H1 (cell line): ENCODE results near the gene CXADR. TPM values are rescaled to one million over a fixed set of nuclear protein-coding genes. Genes with fewer than 3 reads are reported as not detected.

Experiments
- CTCF ChIA-PET: fragments of 300-600 bp; sonication (Branson Sonifier 250); formaldehyde crosslinking; loops from one replicate; lab custom pipeline; 2021; ENCODE audit not compliant: partially characterized antibody; lab: Charles Lee
- POLR2A ChIA-PET: fragments of 300-600 bp; sonication (Branson Sonifier 250); formaldehyde crosslinking; loops from one replicate; lab custom pipeline; 2021; ENCODE audit warnings: inconsistent platforms; ENCODE audit not compliant: partially characterized antibody; lab: Charles Lee
- DNase-seq, 2 experiments: peaks; one replicate each; pipeline versions ENCODE4 v3.0.0 to v3.0.0-alpha.2; 2010 to 2022; ENCODE audit warnings: low spot score in 2 of 2, low read depth in 1 of 2, mixed read lengths in 1 of 2
- FAIRE-seq: peaks from 2 replicates; lab custom pipeline; 2011; peaks lifted over from hg19 to GRCh38; lab: Jason Lieb, UNC
- H2AFZ ChIP-seq: 2 replicates; pipeline ENCODE4 v1.8.1; 2012; ENCODE audit warnings: low read length, inconsistent platforms
- H2AK5ac ChIP-seq: 2 replicates; pipeline ENCODE4 v1.6.1; 2013; ENCODE audit warnings: low read depth, low read length
- H2BK120ac ChIP-seq: replicated peaks from 2 replicates; pipeline ENCODE3; 2013; ENCODE audit warnings: low read depth, low read length, inconsistent platforms
- H2BK12ac ChIP-seq: 2 replicates; pipeline ENCODE4 v1.6.1; 2013; ENCODE audit warnings: low read depth, low read length
- H2BK15ac ChIP-seq: 2 replicates; pipeline ENCODE4 v1.6.1; 2013; ENCODE audit warnings: low read length
- H2BK20ac ChIP-seq: 2 replicates; pipeline ENCODE4 v1.6.1; 2013; ENCODE audit warnings: low read length
- H2BK5ac ChIP-seq: 2 replicates; pipeline ENCODE4 v1.6.1; 2013; ENCODE audit warnings: low read depth, low read length
- H3K14ac ChIP-seq: 2 replicates; pipeline ENCODE4 v1.6.1; 2013; ENCODE audit warnings: inconsistent platforms; ENCODE audit not compliant: insufficient read length
- H3K18ac ChIP-seq: 2 replicates; pipeline ENCODE4 v1.6.1; 2013; ENCODE audit warnings: low read length; ENCODE audit errors: extremely low read depth
- H3K23ac ChIP-seq: 2 replicates; pipeline ENCODE4 v1.6.1; 2013; ENCODE audit warnings: inconsistent platforms; ENCODE audit not compliant: insufficient read length
- H3K23me2 ChIP-seq: 2 replicates; pipeline ENCODE4 v1.6.1; 2013; ENCODE audit warnings: low read depth, low read length
- H3K27ac ChIP-seq: 2 replicates; pipeline ENCODE4 v1.6.1; 2011; ENCODE audit warnings: low read depth, low read length, inconsistent platforms
- H3K27me3 ChIP-seq, 4 experiments: replicated peaks in 1 of 4; 1 replicate in 1 of 4; 2 replicates in 3 of 4; pipeline versions ENCODE4 v1.6.1 to v1.8.1; 2011 to 2013; ENCODE audit warnings: low read length in 3 of 4, mild to moderate bottlenecking in 3 of 4, inconsistent platforms in 2 of 4, mixed read lengths in 2 of 4, moderate library complexity in 1 of 4; ENCODE audit not compliant: control insufficient read depth in 3 of 4, insufficient read depth in 3 of 4; ENCODE audit errors: extremely low read depth in 1 of 4
- H3K36me3 ChIP-seq, 4 experiments: 2 replicates each; pipeline versions ENCODE4 v1.6.1 to v1.8.1; 2011 to 2013; ENCODE audit warnings: mild to moderate bottlenecking in 4 of 4, low read length in 3 of 4, moderate library complexity in 2 of 4, control low read depth in 1 of 4, inconsistent platforms in 1 of 4; ENCODE audit not compliant: insufficient read depth in 4 of 4, control insufficient read depth in 2 of 4
- H3K4ac ChIP-seq: replicated peaks from 2 replicates; pipeline ENCODE3; 2013; ENCODE audit warnings: low read length, low read depth, mixed read lengths, inconsistent platforms; ENCODE audit not compliant: insufficient read length
- H3K4me1 ChIP-seq, 4 experiments: replicated peaks in 1 of 4; 1 replicate in 1 of 4; 2 replicates in 3 of 4; pipeline versions ENCODE4 v1.6.1 to v1.8.1; 2011 to 2013; ENCODE audit warnings: low read length in 3 of 4, inconsistent platforms in 2 of 4, mixed read lengths in 1 of 4; ENCODE audit not compliant: insufficient read depth in 4 of 4, control insufficient read depth in 3 of 4
- H3K4me2 ChIP-seq, 2 experiments: 2 replicates each; pipeline versions ENCODE4 v1.6.1 to v1.8.1; 2011 to 2013; ENCODE audit warnings: low read depth in 2 of 2, low read length in 2 of 2, control low read depth in 1 of 2, inconsistent platforms in 1 of 2, mild to moderate bottlenecking in 1 of 2; ENCODE audit not compliant: insufficient read depth in 1 of 2
- H3K4me3 ChIP-seq, 4 experiments: fragments of 200-600, 300-600 bp in 1 of 4; sonication (generic), shearing (Covaris generic), sonication (Bioruptor Twin) in 1 of 4; 2 replicates each; pipeline versions ENCODE4 v1.5.1 to v1.8.1; 2011 to 2016; ENCODE audit warnings: low read length in 4 of 4, low read depth in 3 of 4, control low read depth in 2 of 4, inconsistent platforms in 2 of 4, mild to moderate bottlenecking in 2 of 4, mixed read lengths in 1 of 4, moderate library complexity in 1 of 4; ENCODE audit not compliant: insufficient read depth in 2 of 4; ENCODE audit errors: extremely low read depth in 1 of 4
- H3K56ac ChIP-seq: replicated peaks from 2 replicates; pipeline ENCODE3; 2013; ENCODE audit warnings: low read depth, mild to moderate bottlenecking, mixed read lengths, low read length, inconsistent platforms; ENCODE audit not compliant: insufficient read length
- H3K79me1 ChIP-seq: 2 replicates; pipeline ENCODE4 v1.6.1; 2013; ENCODE audit warnings: low read depth, low read length, control low read depth
- H3K79me2 ChIP-seq, 2 experiments: 2 replicates each; pipeline versions ENCODE4 v1.6.1 to v1.8.1; 2012 to 2013; ENCODE audit warnings: low read length in 2 of 2, mild to moderate bottlenecking in 2 of 2, inconsistent platforms in 1 of 2; ENCODE audit not compliant: insufficient read depth in 2 of 2, control insufficient read depth in 1 of 2
- H3K9ac ChIP-seq, 4 experiments: replicated peaks in 1 of 4; 1 replicate in 1 of 4; 2 replicates in 3 of 4; pipeline versions ENCODE4 v1.6.1 to v1.8.1; 2011 to 2013; ENCODE audit warnings: low read depth in 3 of 4, low read length in 3 of 4, control low read depth in 2 of 4, mild to moderate bottlenecking in 2 of 4, moderate library complexity in 2 of 4, inconsistent platforms in 1 of 4; ENCODE audit errors: extremely low read depth in 1 of 4
- H3K9me3 ChIP-seq, 2 experiments: 2 replicates each; pipeline versions ENCODE4 v1.6.1 to v1.8.1; 2012 to 2013; ENCODE audit warnings: mild to moderate bottlenecking in 2 of 2, moderate library complexity in 2 of 2, control low read depth in 1 of 2, inconsistent platforms in 1 of 2, low read depth in 1 of 2, low read length in 1 of 2, mixed read lengths in 1 of 2; ENCODE audit not compliant: insufficient read depth in 2 of 2
- H4K20me1 ChIP-seq, 2 experiments: replicated peaks in 1 of 2; 2 replicates each; pipeline versions ENCODE3 to v1.8.1; 2011 to 2013; ENCODE audit warnings: inconsistent platforms in 2 of 2, low read length in 2 of 2, mild to moderate bottlenecking in 1 of 2; ENCODE audit not compliant: insufficient read depth in 2 of 2, control insufficient read depth in 1 of 2
- H4K5ac ChIP-seq: 2 replicates; pipeline ENCODE4 v1.6.1; 2013; ENCODE audit warnings: low read length, low read depth, mixed read lengths, inconsistent platforms; ENCODE audit not compliant: insufficient read length
- H4K8ac ChIP-seq: 2 replicates; pipeline ENCODE4 v1.8.0; 2013; ENCODE audit warnings: mild to moderate bottlenecking, moderate library complexity, low read length, inconsistent platforms; ENCODE audit not compliant: insufficient read depth; ENCODE audit errors: extremely low read depth
- H4K91ac ChIP-seq: replicated peaks from 2 replicates; pipeline ENCODE3; 2013; ENCODE audit warnings: low read length, mixed read lengths, inconsistent platforms; ENCODE audit not compliant: insufficient read length
- FOSL1 ChIP-seq: IDR thresholded peaks from 2 replicates; pipeline ENCODE4 v1.6.1; 2011; ENCODE audit warnings: mild to moderate bottlenecking, low read depth, low read length, moderate library complexity; ENCODE audit not compliant: insufficient read depth
- KDM5A ChIP-seq: fragments of 200-600 bp; IDR thresholded peaks from 2 replicates; pipeline ENCODE4 v1.7.1; 2012; ENCODE audit warnings: mild to moderate bottlenecking, low read length, inconsistent platforms, mixed read lengths
- RFX5 ChIP-seq: IDR thresholded peaks from 2 replicates; pipeline ENCODE4 v1.6.1; 2011; ENCODE audit warnings: low read depth, low read length, improper control_type of control experiment, borderline replicate concordance
- SIRT6 ChIP-seq: IDR thresholded peaks from one replicate; pipeline ENCODE4 v1.7.1; 2012; ENCODE audit warnings: low read length, inconsistent platforms
- WGBS, 2 experiments: shearing (Covaris generic) in 1 of 2; methylation state at CpG; one replicate each; pipeline versions ENCODE4 v1.1.6 to v1.1.7; 2013 to 2015; ENCODE audit warnings: low lambda C conversion rate in 2 of 2, mixed read lengths in 2 of 2, inconsistent platforms in 1 of 2, low coverage in 1 of 2, missing lambda C conversion rate in 1 of 2; ENCODE audit not compliant: insufficient replicate concordance in 2 of 2, insufficient coverage in 1 of 2, insufficient read length in 1 of 2; ENCODE audit errors: extremely low coverage in 1 of 2, missing lambda C conversion rate in 1 of 2; 5-methylcytosine and 5-hydroxymethylcytosine counted together
- polyA plus RNA-seq, 7 experiments: library from polyadenylated mRNA; depleted of rRNA in 3 of 7; stranded (reverse) in 5 of 7; unstranded in 2 of 7; fragments of >200 nt in 5 of 7; fragments of 200-250 nt in 2 of 7; gene quantifications; 1 replicate in 5 of 7; 2 replicates in 1 of 7; 4 replicates in 1 of 7; pipeline versions ENCODE4 v1.2.1 to v1.2.3, GENCODE V29; 2011 to 2013; ENCODE audit warnings: missing spikeins in 2 of 7, mixed read lengths in 2 of 7
- total RNA-seq: library from RNA; stranded (reverse); fragmentation: NEBNext Ultra II Directional; extraction: Animal tissue kit (Norgen Biotek cat#: 25700); gene quantifications from 2 replicates; pipeline ENCODE4 v1.2.1, GENCODE V29; 2021

CXADR gene
- total and polyA plus RNA-seq, 2 of the 8 experiments (the other 6 are each of a cell fraction or from before 2014, with no cell fraction given) = 45.6 to 145 TPM

DNA sequence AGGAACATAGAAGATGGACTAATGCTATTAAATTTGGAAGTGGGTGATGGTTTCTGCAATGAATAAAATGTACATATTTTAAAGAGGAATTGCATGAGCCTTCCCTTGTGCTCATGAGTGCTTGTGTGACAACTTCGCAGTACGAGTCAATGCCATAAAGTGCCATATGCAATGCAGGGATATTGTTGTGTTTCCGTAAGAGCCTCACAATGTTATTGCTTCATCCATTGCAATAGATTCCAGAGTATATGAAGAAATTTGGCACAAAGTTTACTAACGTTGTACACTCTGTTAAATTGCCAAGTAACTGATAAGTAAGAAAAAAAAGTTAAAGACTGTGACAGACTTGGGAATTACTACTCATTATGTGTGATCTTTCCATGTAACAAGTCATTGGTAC is 77.6 kb downstream of the CXADR start:
- Histone ChIP-seq H2AK5ac (no peak overlapping the region), H3K56ac (no peak overlapping the region), H3K9ac (no peak overlapping the region), H2AFZ (no peak overlapping the region), H3K23ac (no peak overlapping the region), H4K20me1 (peaks cover 0 to 2% of the 10 kb centered on the region in 2 experiments), H4K91ac (no peak overlapping the region), H2BK20ac (no peak overlapping the region), H2BK12ac (no peak overlapping the region), H3K79me1 (no peaks in the 10 kb centered on the region), H4K8ac (no peak overlapping the region), H3K27me3 (no peaks in the 10 kb centered on the region), H4K5ac (no peak overlapping the region), H3K36me3 (peaks cover 0 to 30% (median 6%) of the 10 kb centered on the region in 4 experiments; a peak in 6 of 8 replicates), H2BK120ac (no peak overlapping the region), H2BK5ac (no peak overlapping the region), H3K9me3 (no peaks in the 10 kb centered on the region), H2BK15ac (no peak overlapping the region), H3K4me2 (no peak overlapping the region), H3K4me3 (no peak overlapping the region), H3K4ac (no peak overlapping the region), H3K4me1 (no peaks in the 10 kb centered on the region), H3K18ac (no peak overlapping the region), H3K27ac (no peak overlapping the region), H3K14ac (no peak overlapping the region), H3K23me2 (no peaks in the 10 kb centered on the region), H3K79me2 (no peaks in the 10 kb centered on the region)
- TF ChIP-seq KDM5A (no peak), FOSL1 (no peak), SIRT6 (no peak), RFX5 (no peak)
- DNase-seq (no peak), FAIRE-seq (no peak)
- 85% methylated on average over 4 of the region's 4 CpGs; no CpG with 5 or more reads in 1 of the 2 experiments for WGBS, 2 experiments
- ChIA-PET CTCF (no interaction called here), POLR2A (interaction anchor here (1.1 kb wide), 1 partner anchor 13 kb away, joined by 3 read pairs; no protein-coding TSS in a partner anchor)
